Body of pancreas (tissue), 4 donors: ENCODE data around the gene KLHDC4.
"Not testable (repeated sequence)": the region's sequence is repeated elsewhere in the genome, so short reads cannot be mapped to it uniquely, and the experiment has no call there.

Source experiments
- POLR2A ChIP-seq, 3 donors: fragments of 450-650 bp; IDR thresholded peaks; one replicate each; pipeline ENCODE4 v1.6.1; 2016; ENCODE audit warnings: antibody characterized with exemption in 3 of 3, mild to moderate bottlenecking in 2 of 3
- TF ChIP-seq, protein P1 (sequence below), 7 experiments: fragments of 450-650 bp in 4 of 7; fragments of 200-600 bp in 3 of 7; sonication (generic) in 3 of 7; IDR thresholded peaks; one replicate each; pipeline ENCODE4 v1.5.1; 2016 to 2019; ENCODE audit warnings: antibody characterized with exemption in 7 of 7

GRCh38 chr16:87726577-87726976, 39.2 kb downstream of the KLHDC4 start:
- TF ChIP-seq, protein P1, sequence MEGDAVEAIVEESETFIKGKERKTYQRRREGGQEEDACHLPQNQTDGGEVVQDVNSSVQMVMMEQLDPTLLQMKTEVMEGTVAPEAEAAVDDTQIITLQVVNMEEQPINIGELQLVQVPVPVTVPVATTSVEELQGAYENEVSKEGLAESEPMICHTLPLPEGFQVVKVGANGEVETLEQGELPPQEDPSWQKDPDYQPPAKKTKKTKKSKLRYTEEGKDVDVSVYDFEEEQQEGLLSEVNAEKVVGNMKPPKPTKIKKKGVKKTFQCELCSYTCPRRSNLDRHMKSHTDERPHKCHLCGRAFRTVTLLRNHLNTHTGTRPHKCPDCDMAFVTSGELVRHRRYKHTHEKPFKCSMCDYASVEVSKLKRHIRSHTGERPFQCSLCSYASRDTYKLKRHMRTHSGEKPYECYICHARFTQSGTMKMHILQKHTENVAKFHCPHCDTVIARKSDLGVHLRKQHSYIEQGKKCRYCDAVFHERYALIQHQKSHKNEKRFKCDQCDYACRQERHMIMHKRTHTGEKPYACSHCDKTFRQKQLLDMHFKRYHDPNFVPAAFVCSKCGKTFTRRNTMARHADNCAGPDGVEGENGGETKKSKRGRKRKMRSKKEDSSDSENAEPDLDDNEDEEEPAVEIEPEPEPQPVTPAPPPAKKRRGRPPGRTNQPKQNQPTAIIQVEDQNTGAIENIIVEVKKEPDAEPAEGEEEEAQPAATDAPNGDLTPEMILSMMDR (IDR thresholded peaks at IDR 0.05): not testable (repeated sequence)
- not testable (repeated sequence) for TF ChIP-seq POLR2A (IDR thresholded peaks at IDR 0.05)
